Natural killer cell (primary cell): ENCODE data around the gene HAUS7. TPM values are rescaled to one million over a fixed set of nuclear protein-coding genes. Genes with fewer than 3 reads are reported as not detected.

Experiments
- ATAC-seq, 3 donors: fragments of 150-1000 bp in 2 of 3; fragments of 200-7000 bp in 1 of 3; cut with Tn5 transposase; 1 replicate in 1 of 3; 2 replicates in 2 of 3; pipeline ENCODE4 v1.10.0; 2021; ENCODE audit warnings: mild to moderate bottlenecking in 2 of 3, moderate library complexity in 2 of 3
- DNase-seq, 2 donors: peaks; one replicate each; pipeline versions ENCODE4 v3.0.0 to v3.0.0-alpha.2; 2013 to 2021; ENCODE audit warnings: mixed read lengths in 1 of 2
- H3K27ac ChIP-seq: one replicate; pipeline ENCODE4 v1.5.1; 2013; ENCODE audit warnings: mild to moderate bottlenecking, low read length
- H3K27me3 ChIP-seq: one replicate; pipeline ENCODE4 v1.6.1; 2013; ENCODE audit warnings: low read length; ENCODE audit not compliant: control insufficient read depth, insufficient read depth
- H3K36me3 ChIP-seq: one replicate; pipeline ENCODE4 v1.6.1; 2013; ENCODE audit warnings: low read length; ENCODE audit not compliant: control insufficient read depth, insufficient read depth
- H3K4me1 ChIP-seq: one replicate; pipeline ENCODE4 v1.6.1; 2013; ENCODE audit warnings: low read length; ENCODE audit not compliant: control insufficient read depth, insufficient read depth
- H3K4me3 ChIP-seq: one replicate; pipeline ENCODE4 v1.5.1; 2013; ENCODE audit warnings: low read length
- H3K9me3 ChIP-seq: one replicate; pipeline ENCODE4 v1.6.1; 2013; ENCODE audit warnings: low read length; ENCODE audit not compliant: control insufficient read depth, insufficient read depth
- H3K27ac Mint-ChIP-seq, 2 donors: one replicate each; pipeline ENCODE4 v1.8.0; 2022; ENCODE audit warnings: mild to moderate bottlenecking in 2 of 2, mixed read lengths in 2 of 2, moderate library complexity in 1 of 2
- H3K27me3 Mint-ChIP-seq, 2 donors: one replicate each; pipeline ENCODE4 v1.8.0; 2022; ENCODE audit warnings: low read depth in 2 of 2, mixed read lengths in 2 of 2
- H3K36me3 Mint-ChIP-seq: one replicate; pipeline ENCODE4 v1.8.0; 2022; ENCODE audit warnings: mixed read lengths
- H3K4me1 Mint-ChIP-seq, 2 donors: one replicate each; pipeline ENCODE4 v1.8.0; 2022; ENCODE audit warnings: mixed read lengths in 2 of 2
- H3K4me3 Mint-ChIP-seq: one replicate; pipeline ENCODE4 v1.8.0; 2022; ENCODE audit warnings: mild to moderate bottlenecking, moderate library complexity, mixed read lengths
- H3K9me3 Mint-ChIP-seq, 2 donors: one replicate each; pipeline ENCODE4 v1.8.0; 2022; ENCODE audit warnings: mixed read lengths in 2 of 2
- CTCF ChIP-seq: fragments of 200-600 bp; IDR thresholded peaks from one replicate; pipeline ENCODE4 v1.8.0; 2022; ENCODE audit warnings: antibody characterized with exemption
- WGBS: methylation state at CpG from one replicate; pipeline ENCODE4 v1.1.7; 2013; ENCODE audit warnings: missing lambda C conversion rate; ENCODE audit not compliant: insufficient coverage; 5-methylcytosine and 5-hydroxymethylcytosine counted together
- intact Hi-C: fragments of 100-400 bp; cut with micrococcal nuclease; formaldehyde crosslinking; loops from one replicate; pipeline ENCODE4 v1.14.2; 2022
- total RNA-seq, 4 donors: library from RNA; stranded (reverse); fragments of 120-200 nt in 1 of 4; gene quantifications; one replicate each; pipeline versions ENCODE4 v1.2.3 to v1.2.4, GENCODE V29; 2013 to 2022

Gene HAUS7
- total RNA-seq, 3 donors from 2014 or later (not counting 1 experiment from before 2014, with no cell fraction given), result 27.4 to 33.1 (median 31.9) TPM

- Histone ChIP-seq H3K27me3 (no peaks in the 10 kb centered on the region), H3K36me3 (peaks cover 3% of the 10 kb centered on the region), H3K4me3 (no peak overlapping the region), H3K4me1 (no peaks in the 10 kb centered on the region), H3K9me3 (no peaks in the 10 kb centered on the region), H3K27ac (no peak overlapping the region)
- intact Hi-C loops, result no loop called here
- no peak for TF ChIP-seq CTCF
- 95% methylated on average over 10 of the region's 10 CpGs for WGBS
- Mint-ChIP-seq H3K4me1 (peaks cover 0 to 6% of the 10 kb centered on the region in 2 donors), H3K9me3 (no peaks in the 10 kb centered on the region), H3K27me3 (no peaks in the 10 kb centered on the region), H3K4me3 (no peak overlapping the region), H3K27ac (no peak overlapping the region), H3K36me3 (no peaks in the 10 kb centered on the region)
- DNase-seq, result no peak
- no peak for ATAC-seq
Measured at GRCh38 chrX:153462291-153462690, 8.1 kb downstream of the HAUS7 start.

- no peak for TF ChIP-seq CTCF
- no peaks in the 10 kb centered on the region for H3K9me3 Mint-ChIP-seq
- Histone ChIP-seq H3K4me3 (no peak overlapping the region), H3K27ac (no peak overlapping the region), H3K27me3 (no peaks in the 10 kb centered on the region), H3K4me1 (no peaks in the 10 kb centered on the region), H3K36me3 (peaks cover 3% of the 10 kb centered on the region), H3K9me3 (no peaks in the 10 kb centered on the region)
- H3K4me1 Mint-ChIP-seq, result peaks cover 0 to 4% of the 10 kb centered on the region in 2 donors
- no peak overlapping the region for H3K27ac Mint-ChIP-seq
- DNase-seq (peak; percentile 22 to 64), ATAC-seq (peak in 2 of 3 donors; percentile 54 to 55)
- 62% methylated on average over 7 of the region's 7 CpGs for WGBS
- no peak overlapping the region for H3K4me3 Mint-ChIP-seq
- intact Hi-C loops, result loop anchor here (2.0 kb wide), 1 partner anchor 46 kb away; no protein-coding TSS in a partner anchor
- H3K27me3 Mint-ChIP-seq, result no peaks in the 10 kb centered on the region
- no peaks in the 10 kb centered on the region for H3K36me3 Mint-ChIP-seq
Measured at GRCh38 chrX:153460826-153461225, 9.6 kb downstream of the HAUS7 start.

GRCh38 chrX:153459986-153460385 lies 10.4 kb downstream of the HAUS7 start:
- Mint-ChIP-seq H3K4me1 (peaks cover 0 to 4% of the 10 kb centered on the region in 2 donors), H3K9me3 (no peaks in the 10 kb centered on the region), H3K4me3 (no peak overlapping the region), H3K27ac (no peak overlapping the region), H3K36me3 (no peaks in the 10 kb centered on the region), H3K27me3 (no peaks in the 10 kb centered on the region)
- H3K36me3 ChIP-seq, result peaks cover 3% of the 10 kb centered on the region
- no peaks in the 10 kb centered on the region for H3K27me3 ChIP-seq
- no peak overlapping the region for H3K27ac ChIP-seq
- no peaks in the 10 kb centered on the region for H3K4me1 ChIP-seq
- DNase-seq, result no peak
- intact Hi-C loops, result loop anchor here (2.0 kb wide), 1 partner anchor 47 kb away; no protein-coding TSS in a partner anchor
- ATAC-seq, result no peak
- WGBS, result 95% methylated on average over 4 of the region's 4 CpGs
- no peaks in the 10 kb centered on the region for H3K9me3 ChIP-seq
- no peak for TF ChIP-seq CTCF
- no peak overlapping the region for H3K4me3 ChIP-seq

- TF ChIP-seq CTCF, result no peak
- H3K4me1 Mint-ChIP-seq, result no peaks in the 10 kb centered on the region
- H3K9me3 Mint-ChIP-seq, result no peaks in the 10 kb centered on the region
- no peak overlapping the region for H3K4me3 Mint-ChIP-seq
- H3K27ac Mint-ChIP-seq, result no peak overlapping the region
- 97% methylated on average over 3 of the region's 4 CpGs for WGBS
- no peak overlapping the region for H3K27ac ChIP-seq
- no peaks in the 10 kb centered on the region for H3K27me3 ChIP-seq
- intact Hi-C loops, result no loop called here
- H3K4me1 ChIP-seq, result no peaks in the 10 kb centered on the region
- H3K4me3 ChIP-seq, result no peak overlapping the region
- H3K9me3 ChIP-seq, result no peaks in the 10 kb centered on the region
- ATAC-seq (no peak), DNase-seq (no peak)
- H3K36me3 Mint-ChIP-seq, result no peaks in the 10 kb centered on the region
- peaks cover 6% of the 10 kb centered on the region for H3K36me3 ChIP-seq
- no peaks in the 10 kb centered on the region for H3K27me3 Mint-ChIP-seq
Measured at GRCh38 chrX:153458476-153458875, 11.9 kb downstream of the HAUS7 start.
